CD14-positive monocyte (primary cell): ENCODE measurements around the gene DCTN2. TPM values are rescaled to one million over a fixed set of nuclear protein-coding genes. Genes with fewer than 3 reads are reported as not detected.

ENCODE experiments used
- DNase-seq, 3 donors: peaks; one replicate each; pipeline ENCODE4 v3.0.0-alpha.2; 2011 to 2022
- H2AFZ ChIP-seq: 2 replicates; pipeline ENCODE4 v1.6.0; 2012; ENCODE audit warnings: mild to moderate bottlenecking, low read depth, low read length, inconsistent platforms; ENCODE audit not compliant: insufficient read depth, poor library complexity, severe bottlenecking
- H3K27ac ChIP-seq, 2 donors: 1 replicate in 1 of 2; 2 replicates in 1 of 2; pipeline ENCODE4 v1.5.1; 2012 to 2013; ENCODE audit warnings: low read length in 2 of 2, control low read depth in 1 of 2, inconsistent platforms in 1 of 2, low read depth in 1 of 2, mild to moderate bottlenecking in 1 of 2
- H3K27me3 ChIP-seq, 2 donors: one replicate each; pipeline versions ENCODE4 v1.6.0 to v1.6.1; 2011 to 2013; ENCODE audit warnings: low read length in 2 of 2; ENCODE audit not compliant: control insufficient read depth in 2 of 2, insufficient read depth in 2 of 2
- H3K36me3 ChIP-seq, 2 donors: replicated peaks in 1 of 2; 1 replicate in 1 of 2; 2 replicates in 1 of 2; pipeline versions ENCODE4 v1.5.1 to v1.6.1; 2012 to 2013; ENCODE audit warnings: low read length in 2 of 2, control low read depth in 1 of 2, inconsistent platforms in 1 of 2, mild to moderate bottlenecking in 1 of 2; ENCODE audit not compliant: insufficient read depth in 2 of 2, control insufficient read depth in 1 of 2
- H3K4me1 ChIP-seq, 2 donors: 1 replicate in 1 of 2; 2 replicates in 1 of 2; pipeline versions ENCODE4 v1.5.1 to v1.6.1; 2012 to 2013; ENCODE audit warnings: low read length in 2 of 2, control low read depth in 1 of 2, inconsistent platforms in 1 of 2, mild to moderate bottlenecking in 1 of 2, moderate library complexity in 1 of 2; ENCODE audit not compliant: insufficient read depth in 2 of 2, control insufficient read depth in 1 of 2
- H3K4me2 ChIP-seq: replicated peaks from 2 replicates; pipeline ENCODE3; 2012; ENCODE audit warnings: low read length, moderate library complexity, mild to moderate bottlenecking; ENCODE audit not compliant: poor library complexity, severe bottlenecking; ENCODE audit errors: extremely low read depth
- H3K4me3 ChIP-seq, 3 experiments: fragments of 200-600 bp in 1 of 3; sonication (generic) in 1 of 3; replicated peaks in 1 of 3; 1 replicate in 2 of 3; 2 replicates in 1 of 3; pipeline ENCODE4 v1.5.1; 2011 to 2013; ENCODE audit warnings: low read length in 3 of 3, mild to moderate bottlenecking in 3 of 3, control low read depth in 2 of 3, low read depth in 2 of 3, inconsistent platforms in 1 of 3, moderate library complexity in 1 of 3
- H3K79me2 ChIP-seq: 2 replicates; pipeline ENCODE4 v1.6.0; 2012; ENCODE audit warnings: mild to moderate bottlenecking, control low read depth, inconsistent platforms, low read length, moderate library complexity; ENCODE audit not compliant: insufficient read depth
- H3K9ac ChIP-seq: 2 replicates; pipeline ENCODE4 v1.6.0; 2017; ENCODE audit warnings: low read length, mild to moderate bottlenecking; ENCODE audit not compliant: insufficient read depth, poor library complexity, severe bottlenecking
- H3K9me3 ChIP-seq, 2 donors: replicated peaks in 1 of 2; 1 replicate in 1 of 2; 2 replicates in 1 of 2; pipeline versions ENCODE4 v1.5.1 to v1.6.1; 2012 to 2013; ENCODE audit warnings: low read length in 2 of 2, control low read depth in 1 of 2; ENCODE audit not compliant: control insufficient read depth in 1 of 2, insufficient read depth in 1 of 2
- H4K20me1 ChIP-seq: 2 replicates; pipeline ENCODE4 v1.6.0; 2012; ENCODE audit warnings: mild to moderate bottlenecking, low read length, control low read depth, moderate library complexity; ENCODE audit not compliant: insufficient read depth
- H3K27ac Mint-ChIP-seq, 7 donors: one replicate each; pipeline ENCODE4 v1.8.0; 2020; ENCODE audit warnings: mild to moderate bottlenecking in 7 of 7, mixed read lengths in 7 of 7, moderate library complexity in 6 of 7, inconsistent platforms in 2 of 7
- H3K27me3 Mint-ChIP-seq, 3 donors: one replicate each; pipeline ENCODE4 v1.8.0; 2021 to 2022; ENCODE audit warnings: low read depth in 3 of 3, mild to moderate bottlenecking in 3 of 3, mixed read lengths in 3 of 3, moderate library complexity in 3 of 3, inconsistent platforms in 1 of 3
- H3K36me3 Mint-ChIP-seq, 2 donors: one replicate each; pipeline ENCODE4 v1.8.0; 2020; ENCODE audit warnings: mixed read lengths in 2 of 2, inconsistent platforms in 1 of 2, mild to moderate bottlenecking in 1 of 2
- H3K4me1 Mint-ChIP-seq: one replicate; pipeline ENCODE4 v1.8.0; 2020; ENCODE audit warnings: mild to moderate bottlenecking, mixed read lengths
- H3K4me3 Mint-ChIP-seq, 2 donors: one replicate each; pipeline ENCODE4 v1.8.0; 2020; ENCODE audit warnings: mild to moderate bottlenecking in 2 of 2, mixed read lengths in 2 of 2, moderate library complexity in 1 of 2
- H3K9me3 Mint-ChIP-seq, 7 donors: one replicate each; pipeline ENCODE4 v1.8.0; 2020 to 2022; ENCODE audit warnings: mixed read lengths in 7 of 7, mild to moderate bottlenecking in 6 of 7, moderate library complexity in 6 of 7, inconsistent platforms in 2 of 7
- WGBS: methylation state at CpG from one replicate; pipeline ENCODE4 v1.1.5; 2013; ENCODE audit warnings: missing lambda C conversion rate; ENCODE audit not compliant: insufficient coverage; 5-methylcytosine and 5-hydroxymethylcytosine counted together
- intact Hi-C, 2 donors: fragments of 100-400 bp; cut with micrococcal nuclease; formaldehyde crosslinking; loops; one replicate each; pipeline versions ENCODE4 v1.15.0 to v1.15.1; 2023
- polyA minus RNA-seq: library from RNA; depleted of rRNA, polyadenylated mRNA; stranded (reverse); fragments of >200 nt; gene quantifications from 2 replicates; pipeline ENCODE4 v1.2.3, GENCODE V29; 2012
- polyA plus RNA-seq, 3 donors: library from polyadenylated mRNA; depleted of rRNA in 1 of 3; unstranded in 2 of 3; stranded (reverse) in 1 of 3; fragments of 300-500 nt in 2 of 3; fragments of >200 nt in 1 of 3; fragmentation: Illumina TruSeq in 2 of 3; gene quantifications; 1 replicate in 2 of 3; 2 replicates in 1 of 3; pipeline ENCODE4 v1.2.3, GENCODE V29; 2012 to 2021
- total RNA-seq, 12 experiments: library from RNA in 1 of 12; stranded (reverse) in 1 of 12; fragments of 120-200 nt in 1 of 12; gene quantifications; one replicate each; pipeline ENCODE4 v1.2.4 and lab custom pipeline; 2013 to 2026; ENCODE audit warnings: mixed read lengths in 6 of 12, inconsistent platforms in 1 of 12
- TF ChIP-seq, protein P1 (sequence below): fragments of 200-600 bp; IDR thresholded peaks from one replicate; pipeline ENCODE4 v1.8.0; 2022; ENCODE audit warnings: antibody characterized with exemption, mild to moderate bottlenecking

DCTN2 gene
- total RNA-seq (2013): 77.4 TPM
- polyA plus RNA-seq (10 to 100 TPM; 72.8 to 94.5 (median 82.2) TPM), polyA minus RNA-seq (38.0 and 50.7 TPM in 2 replicates), total RNA-seq (lab: John Stamatoyannopoulos, UW) (38.5 to 69.4 (median 51.3) reads per million in 11 experiments)

DNA sequence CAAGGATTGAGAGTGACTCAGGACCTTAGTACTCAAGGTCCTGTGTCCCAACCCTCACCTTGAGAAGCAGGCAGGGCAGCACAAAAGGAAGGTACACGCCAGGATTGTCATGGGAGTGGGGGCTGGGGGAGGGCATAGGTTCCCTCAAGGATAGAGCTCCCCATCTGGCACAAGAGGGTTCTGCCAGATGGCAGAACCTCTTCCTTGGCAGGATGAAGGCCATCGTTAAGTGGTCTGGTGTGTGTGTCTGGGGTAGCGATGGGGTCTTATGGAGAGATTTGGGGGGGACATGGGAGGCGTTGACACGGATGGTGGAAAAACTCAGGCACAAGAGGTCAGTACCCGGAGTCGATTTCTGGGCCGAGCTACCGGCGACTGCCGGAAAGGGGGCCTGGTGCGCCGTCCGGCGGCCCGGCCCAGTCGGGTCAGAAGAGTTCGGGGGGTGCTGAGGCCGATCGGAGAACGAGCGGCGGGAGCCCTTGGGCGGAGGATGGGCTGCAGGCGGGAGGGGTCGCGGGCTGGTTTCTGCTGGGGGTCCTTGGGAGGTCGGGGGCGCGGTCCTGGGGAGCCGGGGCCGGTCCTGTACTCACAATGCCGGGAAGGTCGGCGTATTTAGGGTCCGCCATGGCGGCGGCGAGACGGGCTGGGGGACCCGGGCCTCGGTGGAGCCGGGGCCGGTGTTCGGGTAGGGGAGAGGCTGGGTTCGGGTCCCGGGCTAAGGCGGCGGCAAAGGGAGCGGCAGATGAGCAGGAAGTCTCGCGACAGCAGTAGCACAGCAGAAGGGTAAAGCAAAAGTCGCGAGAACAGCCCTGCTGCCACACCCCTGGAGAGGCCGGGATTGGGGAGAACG is at the start of gene DCTN2:
TSS of gene DCTN2 (minus strand) at position 755 of the 850 bp plus-strand sequence. CDS start at position 626, 129 bp downstream.
- Histone ChIP-seq H3K9me3 (no peaks in the 10 kb centered on the region), H4K20me1 (peaks cover 2% of the 10 kb centered on the region), H2AFZ (peak within 1 kb of the TSS; percentile 98), H3K79me2 (peaks cover 27% of the 10 kb centered on the region), H3K4me1 (peaks cover 18 to 42% of the 10 kb centered on the region in 2 donors), H3K27me3 (peaks cover 25 to 34% of the 10 kb centered on the region in 2 donors), H3K9ac (peak within 1 kb of the TSS; percentile 93), H3K27ac (peak within 1 kb of the TSS; percentile 23 to 82), H3K4me2 (peak within 1 kb of the TSS; percentile 94), H3K36me3 (peaks cover 2 to 21% of the 10 kb centered on the region in 2 donors), H3K4me3 (peak within 1 kb of the TSS; percentile 73 to 96 (median 94))
- Mint-ChIP-seq H3K36me3 (peaks cover 24 to 26% of the 10 kb centered on the region in 2 donors), H3K4me3 (peak within 1 kb of the TSS; percentile 99 to 100), H3K4me1 (peaks cover 48% of the 10 kb centered on the region), H3K27ac (peak within 1 kb of the TSS; percentile 84 to 96 (median 88)), H3K9me3 (peaks cover 0 to 11% (median 2%) of the 10 kb centered on the region in 7 donors), H3K27me3 (peaks cover 31 to 35% (median 31%) of the 10 kb centered on the region in 3 donors)
- WGBS: under 1% methylated on average over 56 of the region's 56 CpGs
- TF ChIP-seq, protein P1, sequence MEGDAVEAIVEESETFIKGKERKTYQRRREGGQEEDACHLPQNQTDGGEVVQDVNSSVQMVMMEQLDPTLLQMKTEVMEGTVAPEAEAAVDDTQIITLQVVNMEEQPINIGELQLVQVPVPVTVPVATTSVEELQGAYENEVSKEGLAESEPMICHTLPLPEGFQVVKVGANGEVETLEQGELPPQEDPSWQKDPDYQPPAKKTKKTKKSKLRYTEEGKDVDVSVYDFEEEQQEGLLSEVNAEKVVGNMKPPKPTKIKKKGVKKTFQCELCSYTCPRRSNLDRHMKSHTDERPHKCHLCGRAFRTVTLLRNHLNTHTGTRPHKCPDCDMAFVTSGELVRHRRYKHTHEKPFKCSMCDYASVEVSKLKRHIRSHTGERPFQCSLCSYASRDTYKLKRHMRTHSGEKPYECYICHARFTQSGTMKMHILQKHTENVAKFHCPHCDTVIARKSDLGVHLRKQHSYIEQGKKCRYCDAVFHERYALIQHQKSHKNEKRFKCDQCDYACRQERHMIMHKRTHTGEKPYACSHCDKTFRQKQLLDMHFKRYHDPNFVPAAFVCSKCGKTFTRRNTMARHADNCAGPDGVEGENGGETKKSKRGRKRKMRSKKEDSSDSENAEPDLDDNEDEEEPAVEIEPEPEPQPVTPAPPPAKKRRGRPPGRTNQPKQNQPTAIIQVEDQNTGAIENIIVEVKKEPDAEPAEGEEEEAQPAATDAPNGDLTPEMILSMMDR: no peak
- peak; percentile 93 to 97 (median 95) for DNase-seq
- intact Hi-C loops: loop anchor here (5.0 to 10.0 kb wide), 3 partner anchors 69 to 208 kb away; partner anchors contain the start of genes ARHGAP9 (in 2 of the 2), CDK4 (in 1 of the 2) and MARCHF9 (in 1 of the 2)

DNA sequence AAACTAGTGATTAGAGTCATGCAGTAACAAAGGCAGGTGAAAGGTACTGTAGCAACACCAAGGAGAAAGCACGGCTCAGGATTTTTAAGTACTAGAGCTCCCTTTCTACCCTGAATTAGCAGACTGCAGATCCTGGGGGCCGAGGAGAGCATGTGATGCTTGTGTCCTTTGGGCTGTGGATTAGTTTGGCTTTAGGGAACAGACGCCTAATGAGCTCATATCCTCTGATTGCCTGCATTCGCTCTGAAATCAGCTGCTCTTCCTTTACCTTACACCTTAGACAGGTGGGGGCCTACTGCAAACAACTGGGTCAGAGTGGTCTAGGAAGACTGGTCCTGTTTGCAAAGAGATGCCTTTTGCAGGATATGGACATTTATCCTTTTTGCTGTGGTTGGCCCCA is 46.2 kb upstream of the DCTN2 start:
- no peak for DNase-seq
- Histone ChIP-seq H3K9ac (no peak overlapping the region), H3K27ac (no peak overlapping the region), H3K4me1 (peaks cover 16 to 21% of the 10 kb centered on the region in 2 donors), H3K27me3 (no peaks in the 10 kb centered on the region), H3K4me3 (no peak overlapping the region), H3K4me2 (no peak overlapping the region), H2AFZ (no peak overlapping the region), H3K79me2 (peaks cover 4% of the 10 kb centered on the region), H4K20me1 (no peaks in the 10 kb centered on the region), H3K36me3 (peaks cover 29 to 43% of the 10 kb centered on the region in 2 donors), H3K9me3 (no peaks in the 10 kb centered on the region)
- 80% methylated on average over 1 of the region's 4 CpGs for WGBS
- peaks cover 25% of the 10 kb centered on the region for H3K4me1 Mint-ChIP-seq
- H3K4me3 Mint-ChIP-seq: no peak overlapping the region
- H3K27me3 Mint-ChIP-seq: peaks cover 2 to 9% (median 7%) of the 10 kb centered on the region in 3 donors
- H3K27ac Mint-ChIP-seq: no peak overlapping the region
- TF ChIP-seq, protein P1: no peak
- H3K9me3 Mint-ChIP-seq: no peaks in the 10 kb centered on the region
- peaks cover 33 to 40% of the 10 kb centered on the region in 2 donors for H3K36me3 Mint-ChIP-seq
- intact Hi-C loops: no loop called here
